CD4-positive, alpha-beta T cell treated with Interleukin-17A for 4 hours (primary cell): ENCODE measurements around the gene ALMS1.
"Not testable (repeated sequence)": the region's sequence is repeated elsewhere in the genome, so short reads cannot be mapped to it uniquely, and the experiment has no call there.

Experiments used
- DNase-seq: peaks from one replicate; pipeline ENCODE4 v3.0.0-alpha.2; 2020; ENCODE audit warnings: mixed read lengths

The ALMS1 gene

GRCh38 chr2:73385504-73386341 lies at the start of gene ALMS1:
Gene ALMS1 (plus strand): TSS chr2:73385836. CDS start chr2:73385869, 33 bp downstream.
- peak; percentile 93 for DNase-seq

- DNase-seq: no peak
Measured at GRCh38 chr2:73337828-73338227, 47.8 kb upstream of the ALMS1 start.

GRCh38 chr2:73339201-73339600 lies 46.4 kb upstream of the ALMS1 start:
- DNase-seq: no peak

GRCh38 chr2:73341039-73341438 lies 44.6 kb upstream of the ALMS1 start:
- DNase-seq: no peak

GRCh38 chr2:73343992-73344391 lies 41.6 kb upstream of the ALMS1 start:
- no peak for DNase-seq

- DNase-seq: not testable (repeated sequence)
Measured at GRCh38 chr2:73344747-73345146, 40.9 kb upstream of the ALMS1 start.

- no peak for DNase-seq
Measured at GRCh38 chr2:73350035-73350691, 35.5 kb upstream of the ALMS1 start.

GRCh38 chr2:73356097-73356496 lies 29.5 kb upstream of the ALMS1 start:
- no peak for DNase-seq

- DNase-seq: no peak
Measured at GRCh38 chr2:73359915-73360697, 25.5 kb upstream of the ALMS1 start.

- DNase-seq: no peak
Measured at GRCh38 chr2:73366060-73366459, 19.6 kb upstream of the ALMS1 start.

- DNase-seq: no peak
Measured at GRCh38 chr2:73368781-73369180, 16.9 kb upstream of the ALMS1 start.

GRCh38 chr2:73370348-73370747 lies 15.3 kb upstream of the ALMS1 start:
- no peak for DNase-seq

- no peak for DNase-seq
Measured at GRCh38 chr2:73373344-73373743, 12.3 kb upstream of the ALMS1 start.

GRCh38 chr2:73374269-73374668 lies 11.4 kb upstream of the ALMS1 start:
- DNase-seq: no peak

GRCh38 chr2:73376681-73377080 lies 9.0 kb upstream of the ALMS1 start:
- no peak for DNase-seq

- DNase-seq: no peak
Measured at GRCh38 chr2:73383036-73383435, 2.6 kb upstream of the ALMS1 start.

- no peak for DNase-seq
Measured at GRCh38 chr2:73385123-73385503, 523 bp upstream of the ALMS1 start.

GRCh38 chr2:73386342-73386868 lies 769 bp downstream of the ALMS1 start:
- no peak for DNase-seq

GRCh38 chr2:73386894-73387636 lies 1.4 kb downstream of the ALMS1 start:
- DNase-seq: no peak

GRCh38 chr2:73402386-73403103 lies 16.9 kb downstream of the ALMS1 start:
- no peak for DNase-seq

- no peak for DNase-seq
Measured at GRCh38 chr2:73403237-73403636, 17.6 kb downstream of the ALMS1 start.

- no peak for DNase-seq
Measured at GRCh38 chr2:73404409-73404808, 18.8 kb downstream of the ALMS1 start.
